HEK293 (cell line): ENCODE results near the gene LRRC43.
A peak's percentile ranks its signal among the peaks of the same experiment; 100 is the strongest.

Source experiments
- CTCF ChIA-PET: fragments of 350-600 bp; formaldehyde crosslinking; extraction: SDS; loops from one replicate; lab custom pipeline; 2021; ENCODE audit warnings: antibody characterized with exemption; lab: Yijun Ruan, JAX
- POLR2A ChIA-PET: fragments of 300-600 bp; formaldehyde crosslinking; extraction: SDS; loops from one replicate; lab custom pipeline; 2020; ENCODE audit warnings: antibody characterized with exemption, inconsistent platforms; lab: Yijun Ruan, JAX
- H3K27ac ChIP-seq: fragments of 200-500 bp; sonication (Bioruptor generic); 2 replicates; pipeline ENCODE4 v1.5.1; 2014; ENCODE audit warnings: low read depth, low read length, control low read depth, inconsistent platforms; ENCODE audit errors: extremely low read depth
- H3K36me3 ChIP-seq, 2 experiments: fragments of 200-500 bp in 1 of 2; sonication (Bioruptor generic) in 1 of 2; 1 replicate in 1 of 2; 2 replicates in 1 of 2; pipeline ENCODE4 v1.5.1; 2014 to 2017; ENCODE audit warnings: inconsistent platforms in 2 of 2, low read length in 2 of 2; ENCODE audit not compliant: control insufficient read depth in 2 of 2, insufficient read depth in 1 of 2
- H3K4me1 ChIP-seq: fragments of 200-500 bp; sonication (Bioruptor generic); 2 replicates; pipeline ENCODE4 v1.5.1; 2014; ENCODE audit warnings: mild to moderate bottlenecking, low read length, inconsistent platforms; ENCODE audit not compliant: control insufficient read depth, insufficient read depth
- H3K4me3 ChIP-seq: 2 replicates; pipeline ENCODE4 v1.5.1; 2011; ENCODE audit warnings: low read depth, mild to moderate bottlenecking, control low read depth, low read length, moderate library complexity
- H3K9me3 ChIP-seq: fragments of 200-500 bp; sonication (Bioruptor generic); 2 replicates; pipeline ENCODE4 v1.5.1; 2014; ENCODE audit warnings: low read depth, low read length, inconsistent platforms; ENCODE audit not compliant: control insufficient read depth, insufficient read depth
- HOXA7 ChIP-seq: sonication (generic); formaldehyde crosslinking; IDR thresholded peaks from 2 replicates; pipeline ENCODE4 v1.8.1; 2022; ENCODE audit warnings: missing genetic modification reagents, borderline replicate concordance
- OVOL3 ChIP-seq: fragments of 450-650 bp; formaldehyde crosslinking; IDR thresholded peaks from 2 replicates; pipeline ENCODE4 v1.5.1; 2016; ENCODE audit warnings: missing biosample characterization, missing genetic modification characterization
- PRDM2 ChIP-seq: fragments of 450-650 bp; formaldehyde crosslinking; IDR thresholded peaks from 2 replicates; pipeline ENCODE4 v1.5.1; 2016; ENCODE audit warnings: missing biosample characterization, missing genetic modification characterization, borderline replicate concordance
- TRIM28 ChIP-seq: IDR thresholded peaks from 2 replicates; pipeline ENCODE4 v1.6.1; 2011; ENCODE audit warnings: low read length, control low read depth, borderline replicate concordance
- ZEB2 ChIP-seq: fragments of 450-650 bp; formaldehyde crosslinking; IDR thresholded peaks from 2 replicates; pipeline ENCODE4 v1.5.1; 2016; ENCODE audit warnings: missing biosample characterization, missing genetic modification characterization
- ZNF140 ChIP-seq: fragments of 450-650 bp; formaldehyde crosslinking; IDR thresholded peaks from 2 replicates; pipeline ENCODE4 v1.5.1; 2016; ENCODE audit warnings: missing biosample characterization, missing genetic modification characterization
- ZNF214 ChIP-seq: fragments of 450-650 bp; formaldehyde crosslinking; IDR thresholded peaks from 2 replicates; pipeline ENCODE4 v1.5.1; 2017; ENCODE audit warnings: missing biosample characterization, mild to moderate bottlenecking, missing genetic modification characterization, borderline replicate concordance
- ZNF366 ChIP-seq: fragments of 450-650 bp; formaldehyde crosslinking; conservative IDR thresholded peaks from 2 replicates; pipeline ENCODE4 v1.5.1; 2016; ENCODE audit warnings: missing biosample characterization, missing genetic modification characterization
- ZNF394 ChIP-seq: fragments of 450-650 bp; formaldehyde crosslinking; IDR thresholded peaks from 2 replicates; pipeline ENCODE4 v1.5.1; 2016; ENCODE audit warnings: missing biosample characterization, missing genetic modification characterization, mild to moderate bottlenecking, moderate library complexity, borderline replicate concordance
- ZNF571 ChIP-seq: fragments of 450-650 bp; formaldehyde crosslinking; IDR thresholded peaks from 2 replicates; pipeline ENCODE4 v1.5.0; 2017; ENCODE audit warnings: missing biosample characterization, missing genetic modification characterization
- ZNF621 ChIP-seq: fragments of 450-650 bp; formaldehyde crosslinking; IDR thresholded peaks from 2 replicates; pipeline ENCODE4 v1.5.1; 2017; ENCODE audit warnings: missing biosample characterization, missing genetic modification characterization
- ZNF645 ChIP-seq: fragments of 450-650 bp; formaldehyde crosslinking; IDR thresholded peaks from 2 replicates; pipeline ENCODE4; 2016; ENCODE audit warnings: missing biosample characterization, missing genetic modification characterization
- ZNF664 ChIP-seq: fragments of 450-650 bp; formaldehyde crosslinking; IDR thresholded peaks from 2 replicates; pipeline ENCODE4 v1.5.1; 2016; ENCODE audit warnings: missing biosample characterization, missing genetic modification characterization
- ZNF707 ChIP-seq: fragments of 450-650 bp; formaldehyde crosslinking; IDR thresholded peaks from 2 replicates; pipeline ENCODE4 v1.5.1; 2016; ENCODE audit warnings: missing biosample characterization, missing genetic modification characterization
- ZNF785 ChIP-seq: fragments of 450-650 bp; formaldehyde crosslinking; IDR thresholded peaks from 2 replicates; pipeline ENCODE4 v1.5.1; 2016; ENCODE audit warnings: missing biosample characterization, missing genetic modification characterization

The LRRC43 gene

GRCh38 chr12:122142857-122143256 lies 40.1 kb upstream of the LRRC43 start:
- TF ChIP-seq ZNF645 (tag by site-specific recombination) (no peak), ZNF140 (tag by site-specific recombination) (no peak), ZNF571 (tag by site-specific recombination) (no peak), OVOL3 (tag by site-specific recombination) (no peak), TRIM28 (peak; percentile 86; the same call in 1 of the 2 replicates), ZEB2 (tag by site-specific recombination) (no peak)
- POLR2A ChIA-PET: no interaction called here
- no peak overlapping the region for H3K27ac ChIP-seq
- no peaks in the 10 kb centered on the region for H3K4me1 ChIP-seq
- H3K9me3 ChIP-seq: no peaks in the 10 kb centered on the region
- H3K4me3 ChIP-seq: no peak overlapping the region
- CTCF ChIA-PET: interaction anchor here (0.7 to 0.9 kb wide), 2 partner anchors 9 to 54 kb away, joined by 3 to 5 read pairs; no protein-coding TSS in a partner anchor
- peaks cover 0 to 57% of the 10 kb centered on the region in 2 experiments; a peak in 2 of 3 replicates for H3K36me3 ChIP-seq

- Histone ChIP-seq H3K36me3 (peaks cover 0 to 39% of the 10 kb centered on the region in 2 experiments; a peak in 2 of 3 replicates), H3K4me1 (no peaks in the 10 kb centered on the region), H3K4me3 (no peak overlapping the region), H3K27ac (no peak overlapping the region), H3K9me3 (no peaks in the 10 kb centered on the region)
- ChIA-PET CTCF (interaction anchor here (1.0 kb wide), 1 partner anchor 22 kb away, joined by 3 read pairs; no protein-coding TSS in a partner anchor), POLR2A (no interaction called here)
- no peak for TF ChIP-seq ZNF785 (tag by site-specific recombination)
Measured at GRCh38 chr12:122144885-122145284, 38.0 kb upstream of the LRRC43 start.

- Histone ChIP-seq H3K4me1 (no peaks in the 10 kb centered on the region), H3K27ac (no peak overlapping the region), H3K36me3 (peaks cover 0 to 33% of the 10 kb centered on the region in 2 experiments; a peak in 2 of 3 replicates), H3K9me3 (no peaks in the 10 kb centered on the region), H3K4me3 (no peak overlapping the region)
- ChIA-PET POLR2A (interaction anchor here (0.6 kb wide), 1 partner anchor 78 kb away, joined by 4 read pairs; no protein-coding TSS in a partner anchor), CTCF (interaction anchor here (1.0 to 1.6 kb wide), 2 partner anchors 21 to 22 kb away, joined by 3 read pairs; no protein-coding TSS in a partner anchor)
- TF ChIP-seq ZNF394 (tag by site-specific recombination): no peak
- TF ChIP-seq ZNF621 (tag by site-specific recombination): no peak
- no peak for TF ChIP-seq ZNF707
- no peak for TF ChIP-seq ZNF214 (tag by site-specific recombination)
- TF ChIP-seq PRDM2: no peak
- no peak for TF ChIP-seq HOXA7
- no peak for TF ChIP-seq ZNF366 (tag by site-specific recombination)
- TF ChIP-seq ZNF664 (tag by site-specific recombination): no peak
Measured at GRCh38 chr12:122145505-122146330, 37.2 kb upstream of the LRRC43 start.
